Measurements from ENCODE around the gene AHI1. TPM values are rescaled to one million over a fixed set of nuclear protein-coding genes. Genes with fewer than 3 reads are reported as not detected.
A peak's percentile ranks its signal among the peaks of the same experiment; 100 is the strongest.

The AHI1 gene
- total and polyA plus RNA-seq, 2 of the 13 experiments (the other 11 are each of a cell fraction or from before 2014, with no cell fraction given) = 7.2 to 18.6 TPM

DNA sequence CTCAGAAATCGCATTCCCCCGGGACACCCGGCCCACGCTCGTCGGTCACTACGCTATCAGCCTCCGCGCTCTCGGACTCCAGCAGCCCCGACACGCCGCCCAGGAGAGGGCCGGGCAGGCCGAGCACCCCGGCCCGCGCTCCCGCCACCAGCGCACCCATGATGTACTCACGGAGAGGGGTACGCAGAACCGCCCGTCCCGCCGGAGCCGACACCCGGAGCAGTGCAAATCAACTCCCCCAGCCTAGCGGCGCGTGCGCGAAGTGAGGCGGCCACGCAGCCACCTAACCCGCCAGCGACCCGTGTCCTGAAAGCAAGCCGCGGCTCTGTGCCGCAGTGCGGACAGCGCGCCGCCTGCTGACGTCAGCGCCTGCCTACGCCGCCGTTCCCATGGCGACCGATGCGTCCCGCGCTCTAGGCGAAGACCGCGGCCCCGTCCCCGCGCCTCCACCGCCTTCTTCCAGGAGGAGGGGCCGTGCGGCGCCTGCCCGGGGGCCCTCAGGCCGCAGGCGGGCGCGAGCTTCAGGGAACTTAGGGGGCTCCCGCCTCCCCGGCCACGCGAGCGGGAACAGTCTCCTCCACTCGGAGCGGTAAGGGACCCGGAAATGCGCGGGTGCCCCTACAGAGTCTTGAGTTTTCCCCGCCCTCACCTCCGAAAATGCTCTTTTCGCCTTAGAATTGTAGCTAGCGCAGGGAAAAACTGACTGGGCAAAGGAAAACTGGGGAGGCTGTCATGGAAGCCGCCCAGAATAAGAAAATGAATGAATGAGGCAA, at the start of gene AHI1 (continued):
- TF ChIP-seq, protein P1, sequence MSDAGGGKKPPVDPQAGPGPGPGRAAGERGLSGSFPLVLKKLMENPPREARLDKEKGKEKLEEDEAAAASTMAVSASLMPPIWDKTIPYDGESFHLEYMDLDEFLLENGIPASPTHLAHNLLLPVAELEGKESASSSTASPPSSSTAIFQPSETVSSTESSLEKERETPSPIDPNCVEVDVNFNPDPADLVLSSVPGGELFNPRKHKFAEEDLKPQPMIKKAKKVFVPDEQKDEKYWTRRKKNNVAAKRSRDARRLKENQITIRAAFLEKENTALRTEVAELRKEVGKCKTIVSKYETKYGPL (CRISPR knock-in tag; IDR thresholded peaks at IDR 0.05) = peak; percentile 77; the same call in 1 of the 2 replicates
- TF ChIP-seq PHF8 (CRISPR knock-in tag; IDR thresholded peaks at IDR 0.05) (peak; percentile 91), ZNF577 (CRISPR knock-in tag; IDR thresholded peaks at IDR 0.05; ENCODE audit: borderline replicate concordance, low read depth) (no peak), SNRNP70 (IDR thresholded peaks at IDR 0.05; ENCODE audit: low read depth, low read length) (no peak), ZFP37 (CRISPR knock-in tag; IDR thresholded peaks at IDR 0.05; ENCODE audit: borderline replicate concordance) (no peak), PCBP2 (optimal IDR thresholded peaks at IDR 0.05; ENCODE audit: low read depth, low read length, poor library complexity, severe bottlenecking) (no peak), ZNF607 (CRISPR knock-in tag; IDR thresholded peaks at IDR 0.05; ENCODE audit: borderline replicate concordance) (no peak; the same call in none of the 2 replicates), HOXA7 (CRISPR knock-in tag; IDR thresholded peaks at IDR 0.05) (0 out of 2 replicates have a peak, but pooled peaks have one; percentile 77), ZNF782 (CRISPR knock-in tag; IDR thresholded peaks at IDR 0.05; ENCODE audit: borderline replicate concordance) (peak; percentile 85; the same call in 1 of the 2 replicates), ZBTB20 (CRISPR knock-in tag; IDR thresholded peaks at IDR 0.05; ENCODE audit: borderline replicate concordance, low read depth) (peak; percentile 89), ZBTB38 (CRISPR knock-in tag; IDR thresholded peaks at IDR 0.05) (peak; percentile 96), ZNF569 (CRISPR knock-in tag; IDR thresholded peaks at IDR 0.05; ENCODE audit: borderline replicate concordance) (peak; percentile 87; the same call in 1 of the 2 replicates), ARNT (IDR thresholded peaks at IDR 0.05) (no peak), MAFF (IDR thresholded peaks at IDR 0.05; ENCODE audit: low read depth, low read length) (peak; percentile 65; the same call in 1 of the 2 replicates), ZNF136 (CRISPR knock-in tag; IDR thresholded peaks at IDR 0.05; ENCODE audit: low read depth) (0 out of 2 replicates have a peak, but pooled peaks have one; percentile 39)
- TF ChIP-seq, protein P2, sequence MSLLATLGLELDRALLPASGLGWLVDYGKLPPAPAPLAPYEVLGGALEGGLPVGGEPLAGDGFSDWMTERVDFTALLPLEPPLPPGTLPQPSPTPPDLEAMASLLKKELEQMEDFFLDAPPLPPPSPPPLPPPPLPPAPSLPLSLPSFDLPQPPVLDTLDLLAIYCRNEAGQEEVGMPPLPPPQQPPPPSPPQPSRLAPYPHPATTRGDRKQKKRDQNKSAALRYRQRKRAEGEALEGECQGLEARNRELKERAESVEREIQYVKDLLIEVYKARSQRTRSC (CRISPR knock-in tag; IDR thresholded peaks at IDR 0.05; ENCODE audit: low read depth) = no peak
- TF ChIP-seq, protein P3, sequence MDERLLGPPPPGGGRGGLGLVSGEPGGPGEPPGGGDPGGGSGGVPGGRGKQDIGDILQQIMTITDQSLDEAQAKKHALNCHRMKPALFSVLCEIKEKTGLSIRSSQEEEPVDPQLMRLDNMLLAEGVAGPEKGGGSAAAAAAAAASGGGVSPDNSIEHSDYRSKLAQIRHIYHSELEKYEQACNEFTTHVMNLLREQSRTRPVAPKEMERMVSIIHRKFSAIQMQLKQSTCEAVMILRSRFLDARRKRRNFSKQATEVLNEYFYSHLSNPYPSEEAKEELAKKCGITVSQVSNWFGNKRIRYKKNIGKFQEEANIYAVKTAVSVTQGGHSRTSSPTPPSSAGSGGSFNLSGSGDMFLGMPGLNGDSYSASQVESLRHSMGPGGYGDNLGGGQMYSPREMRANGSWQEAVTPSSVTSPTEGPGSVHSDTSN (CRISPR knock-in tag; IDR thresholded peaks at IDR 0.05) = no peak
- TF ChIP-seq, protein P4, sequence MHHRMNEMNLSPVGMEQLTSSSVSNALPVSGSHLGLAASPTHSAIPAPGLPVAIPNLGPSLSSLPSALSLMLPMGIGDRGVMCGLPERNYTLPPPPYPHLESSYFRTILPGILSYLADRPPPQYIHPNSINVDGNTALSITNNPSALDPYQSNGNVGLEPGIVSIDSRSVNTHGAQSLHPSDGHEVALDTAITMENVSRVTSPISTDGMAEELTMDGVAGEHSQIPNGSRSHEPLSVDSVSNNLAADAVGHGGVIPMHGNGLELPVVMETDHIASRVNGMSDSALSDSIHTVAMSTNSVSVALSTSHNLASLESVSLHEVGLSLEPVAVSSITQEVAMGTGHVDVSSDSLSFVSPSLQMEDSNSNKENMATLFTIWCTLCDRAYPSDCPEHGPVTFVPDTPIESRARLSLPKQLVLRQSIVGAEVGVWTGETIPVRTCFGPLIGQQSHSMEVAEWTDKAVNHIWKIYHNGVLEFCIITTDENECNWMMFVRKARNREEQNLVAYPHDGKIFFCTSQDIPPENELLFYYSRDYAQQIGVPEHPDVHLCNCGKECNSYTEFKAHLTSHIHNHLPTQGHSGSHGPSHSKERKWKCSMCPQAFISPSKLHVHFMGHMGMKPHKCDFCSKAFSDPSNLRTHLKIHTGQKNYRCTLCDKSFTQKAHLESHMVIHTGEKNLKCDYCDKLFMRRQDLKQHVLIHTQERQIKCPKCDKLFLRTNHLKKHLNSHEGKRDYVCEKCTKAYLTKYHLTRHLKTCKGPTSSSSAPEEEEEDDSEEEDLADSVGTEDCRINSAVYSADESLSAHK (CRISPR knock-in tag; IDR thresholded peaks at IDR 0.05; ENCODE audit: borderline replicate concordance) = no peak
